IPS-NIHi11 (cell line): Measurements from ENCODE around the gene SLC37A3.
"Not testable (repeated sequence)": the region's sequence is repeated elsewhere in the genome, so short reads cannot be mapped to it uniquely, and the experiment has no call there.

Experiments
- DNase-seq: peaks from one replicate; pipeline ENCODE4 v3.0.0; 2012; ENCODE audit warnings: mixed read lengths, low spot score

SLC37A3 gene

DNA sequence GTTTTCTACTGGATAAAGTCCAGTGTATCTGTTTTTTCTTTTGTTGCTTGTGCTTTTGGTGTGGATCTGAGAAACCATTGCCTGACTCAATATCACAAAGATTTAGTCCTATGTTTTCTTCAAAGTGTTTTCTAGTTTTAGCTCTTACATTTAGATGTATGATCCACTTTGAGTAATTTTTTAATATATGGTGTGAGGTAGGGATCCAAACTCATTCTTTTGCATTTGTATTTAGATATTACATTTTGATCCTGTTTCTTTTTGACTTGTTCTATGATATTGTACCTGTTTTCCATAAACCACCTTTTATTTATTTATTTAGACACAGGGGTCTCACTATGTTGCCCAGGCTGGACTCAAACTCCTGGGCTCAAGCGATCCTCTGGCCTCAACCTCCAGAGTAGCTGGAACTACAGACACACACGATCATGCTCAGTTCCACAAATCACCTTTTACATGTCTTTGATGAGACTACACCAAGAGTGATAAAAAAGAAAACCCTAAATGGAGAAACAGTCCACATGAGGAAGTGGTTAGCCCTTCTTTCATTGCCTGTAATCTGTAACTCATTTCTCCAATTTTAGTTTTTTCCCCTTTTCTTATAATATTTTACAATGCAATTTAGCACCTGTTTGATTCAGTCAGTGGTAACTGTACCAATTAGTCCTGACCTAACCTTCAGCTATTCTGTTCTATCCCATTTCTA is 86.0 kb downstream of the SLC37A3 start:
- no peak for DNase-seq

GRCh38 chr7:140311128-140311527 is 87.2 kb downstream of the SLC37A3 start:
- DNase-seq: not testable (repeated sequence)

DNA sequence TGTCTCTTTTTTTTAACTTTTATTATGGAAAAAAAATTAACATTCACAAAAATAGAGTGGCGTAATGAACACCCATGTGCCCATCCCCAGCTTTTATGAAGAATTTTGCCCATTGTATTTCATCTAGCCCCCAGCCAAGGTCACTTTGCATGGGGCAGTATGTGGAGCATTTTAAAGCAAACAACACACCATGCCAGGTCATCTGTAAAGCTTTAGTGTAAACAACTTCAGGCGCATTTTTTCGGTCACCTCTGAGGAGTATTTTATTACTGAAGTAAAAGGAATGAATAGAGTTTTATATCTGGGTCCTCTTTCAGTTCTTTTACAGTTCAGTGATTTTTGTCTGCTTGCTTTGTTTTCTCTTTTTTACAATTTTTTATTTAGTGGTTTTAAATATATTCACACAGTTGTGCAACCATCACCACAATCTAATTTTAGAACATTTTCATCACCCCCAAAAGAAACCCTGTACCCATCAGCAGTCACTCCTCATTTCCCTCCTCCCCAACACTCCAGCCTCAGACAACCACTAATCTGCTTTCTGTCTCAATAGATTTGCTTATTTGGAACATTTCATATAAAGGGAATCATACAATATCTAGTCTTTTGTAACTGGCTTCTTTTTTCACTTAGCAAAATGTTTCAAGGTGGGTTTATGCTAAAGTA is 87.9 kb downstream of the SLC37A3 start:
- no peak for DNase-seq

DNA sequence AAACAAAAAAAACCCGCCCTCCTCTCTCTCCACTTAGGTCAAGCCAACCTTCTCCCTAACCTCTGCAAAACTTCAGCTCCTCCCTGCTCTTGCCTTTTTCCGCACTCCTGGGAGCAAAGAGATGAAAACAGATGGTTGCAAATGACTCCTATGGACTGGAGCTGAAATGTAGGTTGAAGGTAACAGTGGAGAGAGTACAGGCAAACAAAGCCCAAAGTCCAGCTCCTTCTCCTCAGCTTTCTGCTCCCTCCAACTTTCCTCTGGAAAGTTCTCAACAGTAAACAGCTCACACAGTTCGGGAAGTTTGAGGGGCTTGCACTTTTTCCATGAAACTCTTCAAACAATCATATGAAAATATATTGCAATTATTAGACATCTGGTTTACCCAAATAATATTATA is 90.3 kb downstream of the SLC37A3 start:
- no peak for DNase-seq

DNA sequence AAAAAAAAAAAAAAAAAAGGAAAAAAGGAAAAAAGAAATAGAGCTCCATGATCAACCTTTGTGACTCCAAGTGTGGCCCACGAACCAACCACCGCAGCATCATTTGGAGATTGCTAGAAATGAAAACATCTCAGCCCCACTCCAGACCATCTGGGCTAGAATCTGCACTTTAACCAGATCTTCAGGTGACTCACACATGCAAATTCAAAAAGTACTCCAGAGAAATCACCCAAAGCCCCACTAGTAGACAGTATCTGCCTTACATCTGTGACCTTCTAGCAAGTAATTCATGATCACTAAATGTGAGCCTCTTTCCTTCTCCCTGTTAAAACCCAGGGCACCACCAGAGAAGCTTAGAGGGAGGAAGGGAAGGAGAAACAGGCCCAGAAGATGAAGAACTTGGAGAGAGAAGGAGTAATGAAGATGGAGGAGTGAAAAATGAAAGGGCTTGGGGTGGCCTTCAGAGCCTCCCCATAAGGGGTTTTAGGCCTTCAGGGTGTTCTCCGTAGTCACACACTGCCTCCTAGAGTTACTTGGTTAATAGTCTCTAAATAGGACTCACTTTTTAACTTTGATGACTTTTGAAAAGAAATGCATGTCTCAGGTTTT is 94.0 kb downstream of the SLC37A3 start:
- DNase-seq: no peak

DNA sequence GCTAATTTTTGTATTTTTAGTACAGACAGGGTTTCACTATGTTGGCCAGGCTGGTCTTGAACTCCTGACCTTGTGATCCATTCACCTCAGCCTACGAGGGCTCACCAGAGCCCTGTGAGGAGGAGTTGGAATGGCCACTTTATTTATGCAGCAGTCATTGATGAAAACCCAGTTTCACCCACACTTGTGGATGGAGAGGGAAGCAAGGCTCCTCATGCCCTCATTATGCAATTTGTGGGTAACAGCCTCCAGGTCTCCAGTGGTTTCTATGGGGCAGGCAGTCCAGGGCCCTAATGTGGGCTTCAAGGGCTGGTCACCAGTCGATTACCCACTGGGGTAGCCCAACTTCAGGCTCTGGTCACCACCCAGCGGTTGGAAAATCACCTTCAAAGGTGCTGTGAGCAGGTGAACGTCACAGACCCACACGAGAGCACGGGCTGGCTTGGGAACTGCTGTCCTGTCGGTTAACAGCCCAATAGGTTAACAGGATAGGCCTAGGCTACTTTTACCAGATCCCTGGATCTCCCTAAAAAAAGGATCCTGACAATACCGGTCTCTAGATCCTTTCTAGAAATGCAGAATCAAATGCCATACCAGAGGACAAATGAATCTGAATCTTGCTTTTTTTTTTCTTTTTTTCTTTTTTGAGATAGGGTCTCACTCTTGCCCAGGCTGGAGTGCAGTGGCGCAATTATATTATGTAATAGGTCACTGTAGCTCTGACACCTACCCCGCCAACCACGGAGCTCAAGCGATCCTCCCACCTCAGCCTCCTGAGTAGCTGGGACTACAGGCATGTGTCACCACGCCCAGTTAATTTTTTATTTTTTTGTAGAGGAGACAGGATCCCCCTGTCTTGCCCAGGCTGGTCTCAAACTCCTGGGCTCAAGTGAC is 97.8 kb downstream of the SLC37A3 start:
- DNase-seq: no peak

DNA sequence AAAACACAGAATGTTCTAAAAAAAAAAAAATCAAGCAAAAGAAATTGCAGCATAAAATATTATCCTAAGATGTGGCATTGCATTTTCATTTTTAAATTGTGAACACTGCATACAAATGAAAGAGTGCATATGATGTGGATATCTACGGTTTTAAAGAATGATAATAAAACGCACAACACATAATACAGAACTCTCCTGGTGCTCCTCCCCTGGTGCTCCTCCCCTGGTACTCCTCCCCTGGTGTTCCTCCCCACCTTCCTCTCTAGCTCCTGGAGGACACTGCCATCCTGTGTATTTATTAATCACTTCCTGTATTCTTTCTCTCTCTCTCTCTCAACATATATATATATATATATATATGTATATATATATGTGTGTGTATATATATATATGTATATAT is 100.1 kb downstream of the SLC37A3 start:
- no peak for DNase-seq

DNA sequence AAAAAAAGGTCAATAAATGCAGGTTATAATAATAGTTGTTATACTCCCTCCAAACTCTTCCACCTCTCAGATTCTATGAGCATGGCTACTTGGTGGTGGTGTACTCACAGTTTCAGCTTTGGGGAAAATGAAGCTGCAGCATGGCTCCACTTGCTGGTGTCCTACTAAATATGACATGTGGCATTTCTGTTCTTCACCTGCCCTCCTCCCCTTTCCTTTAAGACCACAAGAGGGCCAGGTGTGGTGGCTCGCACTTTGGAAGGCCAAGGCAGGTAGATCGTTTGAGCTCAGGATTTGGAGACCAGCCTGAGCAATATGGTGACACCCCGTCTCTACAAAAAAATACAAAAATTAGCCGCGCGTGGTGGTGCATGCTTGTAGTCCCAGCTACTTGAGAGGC is 101.1 kb downstream of the SLC37A3 start:
- DNase-seq: no peak

- no peak for DNase-seq
Measured at GRCh38 chr7:140295224-140295738, 103.0 kb downstream of the SLC37A3 start.

DNA sequence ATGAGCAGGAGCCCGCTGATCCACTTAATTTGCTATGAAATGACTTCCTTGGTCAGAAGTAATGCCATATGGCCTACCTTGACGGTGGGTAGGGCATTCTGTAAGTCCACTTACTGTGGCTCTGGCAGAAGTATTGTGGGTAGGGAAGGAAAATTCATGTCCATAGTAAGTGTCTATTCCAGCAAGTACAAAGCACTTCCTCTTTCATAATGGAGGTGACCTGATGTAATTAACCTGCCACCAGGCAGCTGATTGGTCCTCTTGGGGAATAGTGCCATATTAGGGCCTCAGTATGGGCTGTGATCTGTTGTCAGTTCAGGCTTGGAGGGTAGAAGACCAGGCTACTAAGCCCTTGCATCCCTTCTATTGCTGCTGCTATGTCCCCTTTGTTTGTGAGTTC is 103.9 kb downstream of the SLC37A3 start:
- no peak for DNase-seq

DNA sequence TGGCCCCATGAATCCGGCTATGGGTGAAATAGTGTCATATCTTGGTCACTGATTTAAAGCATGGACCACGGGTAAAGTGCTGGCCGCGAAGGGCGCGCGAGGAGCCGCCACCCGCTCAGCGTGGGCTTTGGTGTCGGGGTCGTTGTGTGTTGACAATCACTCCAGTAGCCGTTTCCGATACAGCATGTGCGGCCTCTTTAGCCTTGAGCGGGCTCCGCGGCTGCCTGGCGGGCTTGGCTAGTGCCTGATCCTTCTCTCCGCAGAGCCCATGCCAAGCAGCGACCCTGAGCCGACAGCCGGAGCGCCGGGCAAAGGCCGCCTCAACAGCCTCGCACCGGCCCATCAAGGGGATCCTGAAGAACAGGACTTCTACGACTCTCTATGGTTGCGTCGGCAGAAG is 105.9 kb downstream of the SLC37A3 start:
- DNase-seq: no peak

- DNase-seq: no peak
Measured at GRCh38 chr7:140289804-140290203, 108.5 kb downstream of the SLC37A3 start.

GRCh38 chr7:140287988-140288387 is 110.3 kb downstream of the SLC37A3 start:
- no peak for DNase-seq

DNA sequence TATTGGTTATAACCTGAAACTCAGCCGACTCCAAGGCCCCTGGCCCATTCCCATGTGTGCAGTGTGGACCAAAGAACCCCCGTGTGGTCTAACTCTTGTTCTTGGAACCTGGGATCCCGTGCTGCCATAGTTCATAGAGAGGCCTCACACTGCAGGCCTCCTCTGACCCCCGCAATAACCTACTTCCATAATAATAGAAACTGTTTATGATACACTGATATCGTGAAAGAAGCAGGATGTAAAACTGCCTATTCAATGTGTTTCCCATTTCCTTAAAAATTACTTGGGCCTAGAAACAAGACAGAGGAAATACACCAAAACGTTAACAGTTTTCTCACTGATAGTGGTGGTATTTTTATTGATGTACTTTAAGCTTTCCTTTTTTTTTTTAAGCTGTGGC is 112.4 kb downstream of the SLC37A3 start:
- DNase-seq: no peak

DNA sequence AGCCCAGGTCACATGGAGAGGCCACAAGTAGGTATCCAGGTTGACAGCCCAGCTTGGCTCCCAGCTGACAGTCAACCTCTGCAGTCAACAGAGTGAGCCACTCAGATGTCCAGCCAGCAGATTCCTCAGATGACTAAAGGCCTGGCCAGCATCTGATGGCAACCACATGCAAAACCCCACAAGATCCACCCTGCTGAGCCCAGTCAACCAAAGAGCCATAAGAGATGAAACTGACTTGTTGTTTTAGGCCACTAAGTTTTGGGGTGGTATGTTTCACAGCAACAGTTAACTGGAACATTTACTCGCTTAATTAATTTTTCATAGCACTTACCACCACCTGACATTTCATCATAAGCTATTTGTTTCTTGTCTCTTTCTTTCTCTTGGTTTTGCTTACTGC is 114.3 kb downstream of the SLC37A3 start:
- DNase-seq: no peak
